GM12872 (cell line): ENCODE measurements around the gene PLEKHJ1.

Experiments used
- CTCF ChIP-seq: IDR thresholded peaks from 3 replicates; pipeline ENCODE4 v1.5.1; 2011; ENCODE audit warnings: low read depth, mild to moderate bottlenecking, low read length, moderate library complexity; ENCODE audit not compliant: insufficient read depth

PLEKHJ1 gene

GRCh38 chr19:2236314-2237050 is at the start of gene PLEKHJ1, which contains the start of gene SF3A2:
Gene PLEKHJ1, minus strand, starts transcription at chr19:2236329. Its CDS starts 81 bp downstream, at chr19:2236248.
Gene SF3A2, plus strand, starts transcription at chr19:2236824. Its CDS starts 6,595 bp downstream, at chr19:2243419.
- TF ChIP-seq CTCF, result peak; percentile 99

- no peak for TF ChIP-seq CTCF
These were observed 47.8 kb upstream of the PLEKHJ1 start for GRCh38 chr19:2283835-2284507.

GRCh38 chr19:2282862-2283237 is 46.7 kb upstream of the PLEKHJ1 start:
- no peak for TF ChIP-seq CTCF

GRCh38 chr19:2282062-2282861 is 46.1 kb upstream of the PLEKHJ1 start, which contains the start of gene PEAK3:
Gene PEAK3, minus strand, starts transcription at chr19:2282175. Its CDS starts 1,244 bp downstream, at chr19:2280931.
- TF ChIP-seq CTCF, result no peak

- no peak for TF ChIP-seq CTCF
These were observed 44.6 kb upstream of the PLEKHJ1 start for GRCh38 chr19:2280633-2281264.

- TF ChIP-seq CTCF, result no peak
These were observed 42.5 kb upstream of the PLEKHJ1 start for GRCh38 chr19:2278459-2279158.
